K562 (cell line): ENCODE data around the gene UNC93B1. TPM values are rescaled to one million over a fixed set of nuclear protein-coding genes. Genes with fewer than 3 reads are reported as not detected.
A peak's percentile ranks its signal among the peaks of the same experiment; 100 is the strongest.

Source experiments
- CHD2 ChIP-seq: IDR thresholded peaks from 2 replicates; pipeline ENCODE4 v1.6.1; 2011; ENCODE audit warnings: low read depth, low read length
- EGR1 ChIP-seq: fragments of 450-650 bp; conservative IDR thresholded peaks from 2 replicates; pipeline ENCODE4 v1.6.1; 2017; ENCODE audit warnings: mild to moderate bottlenecking
- ESRRB ChIP-seq: fragments of 250-450 bp; sonication (Bioruptor Pico); IDR thresholded peaks from 2 replicates; pipeline ENCODE4 v1.5.0; 2020; ENCODE audit warnings: mild to moderate bottlenecking, moderate library complexity, borderline replicate concordance
- KAT7 ChIP-seq: sonication (generic); formaldehyde crosslinking; IDR thresholded peaks from 2 replicates; pipeline ENCODE4 v1.8.0; 2022; ENCODE audit warnings: missing genetic modification reagents, mild to moderate bottlenecking, borderline replicate concordance
- MAZ ChIP-seq, 2 experiments: fragments of 450-650 bp in 1 of 2; sonication (generic) in 1 of 2; formaldehyde crosslinking; IDR thresholded peaks in 1 of 2; conservative IDR thresholded peaks in 1 of 2; 2 replicates each; pipeline versions ENCODE4 v1.4.0 to v1.5.0; 2020; ENCODE audit warnings: mild to moderate bottlenecking in 1 of 2, missing genetic modification reagents in 1 of 2
- PTBP1 ChIP-seq: fragments of 200-400 bp; formaldehyde crosslinking; IDR thresholded peaks from 2 replicates; pipeline ENCODE4 v1.6.1; 2017; ENCODE audit warnings: low read depth, low read length
- RCOR1 ChIP-seq, 2 experiments: IDR thresholded peaks; 2 replicates each; pipeline ENCODE4 v1.6.1; 2012; ENCODE audit warnings: low read depth in 2 of 2, low read length in 2 of 2, borderline replicate concordance in 1 of 2, improper control_type of control experiment in 1 of 2
- SREBF1 ChIP-seq: fragments of 150-350 bp; IDR thresholded peaks from 2 replicates; pipeline ENCODE4 v1.6.1; 2014; ENCODE audit warnings: antibody characterized with exemption, low read depth, low read length, borderline replicate concordance
- TFAM ChIP-seq: fragments of 250-450 bp; sonication (Bioruptor Pico); conservative IDR thresholded peaks from 2 replicates; pipeline ENCODE4 v1.5.0; 2021; ENCODE audit warnings: mild to moderate bottlenecking, moderate library complexity
- ZBED1 ChIP-seq: IDR thresholded peaks from 2 replicates; pipeline ENCODE4 v1.6.1; 2014
- ZNF740 ChIP-seq, 3 experiments: fragments of 200-800 bp in 1 of 3; sonication (Bioruptor generic) in 1 of 3; sonication (generic) in 1 of 3; formaldehyde crosslinking in 1 of 3; IDR thresholded peaks; 2 replicates each; pipeline versions ENCODE4 v1.6.1 to v1.8.0; 2016 to 2022; ENCODE audit warnings: mild to moderate bottlenecking in 2 of 3, missing compliant biosample characterization in 2 of 3, missing genetic modification characterization in 2 of 3, missing genetic modification reagents in 1 of 3
- polyA plus RNA-seq, 8 experiments: library from polyadenylated mRNA; depleted of rRNA in 4 of 8; stranded (reverse) in 5 of 8; unstranded in 3 of 8; fragments of >200 nt; fragmentation: Nextera tagmentation in 2 of 8; fragmentation: Illumina TruSeq in 1 of 8; extraction: Ambion mirVana in 2 of 8; extraction: Trizol in 1 of 8; gene quantifications; 2 replicates each; pipeline versions ENCODE4 v1.2.1 to v1.2.3, GENCODE V29; 2011 to 2014; ENCODE audit warnings: inconsistent platforms in 1 of 8, missing spikeins in 1 of 8
- total RNA-seq, 7 experiments: library from RNA; depleted of rRNA in 6 of 7; stranded (reverse); fragments of >200 nt in 6 of 7; fragmentation: Illumina TruSeq in 2 of 7; extraction: Trizol in 2 of 7; gene quantifications; 2 replicates each; pipeline versions ENCODE4 v1.2.1 to v1.2.3, GENCODE V29; 2011 to 2021; ENCODE audit warnings: low replicate concordance in 1 of 7
- TF ChIP-seq, protein P1 (sequence below): fragments of 450-650 bp; IDR thresholded peaks from 2 replicates; pipeline ENCODE4 v1.6.1; 2018; ENCODE audit not compliant: partially characterized antibody

UNC93B1 gene
- total and polyA plus RNA-seq, 9 of the 15 experiments (the other 6 are each of a cell fraction or from before 2014, with no cell fraction given) = 0.10 to 13.6 (median 6.5) TPM

- TF ChIP-seq KAT7 (CRISPR knock-in tag) = peak; percentile 78; the same call in 1 of the 2 replicates
- TF ChIP-seq CHD2 = no peak
- no peak for TF ChIP-seq TFAM
- TF ChIP-seq SREBF1 = no peak
- TF ChIP-seq MAZ (CRISPR knock-in tag; conservative IDR thresholded peaks at IDR 0.05 in 1 of 2, IDR thresholded peaks at IDR 0.05 in 1 of 2) = no peak
- TF ChIP-seq ZBED1 = no peak
- peak; percentile 69 for TF ChIP-seq EGR1
- TF ChIP-seq ESRRB (CRISPR knock-in tag) = no peak
- TF ChIP-seq ZNF740 (CRISPR knock-in tag; IDR thresholded peaks at IDR 0.05) = peak; percentile 52; the same call in 1 of the 2 replicates
- no peak for TF ChIP-seq ZNF740 (tag; IDR thresholded peaks at IDR 0.05)
- TF ChIP-seq, protein P1, sequence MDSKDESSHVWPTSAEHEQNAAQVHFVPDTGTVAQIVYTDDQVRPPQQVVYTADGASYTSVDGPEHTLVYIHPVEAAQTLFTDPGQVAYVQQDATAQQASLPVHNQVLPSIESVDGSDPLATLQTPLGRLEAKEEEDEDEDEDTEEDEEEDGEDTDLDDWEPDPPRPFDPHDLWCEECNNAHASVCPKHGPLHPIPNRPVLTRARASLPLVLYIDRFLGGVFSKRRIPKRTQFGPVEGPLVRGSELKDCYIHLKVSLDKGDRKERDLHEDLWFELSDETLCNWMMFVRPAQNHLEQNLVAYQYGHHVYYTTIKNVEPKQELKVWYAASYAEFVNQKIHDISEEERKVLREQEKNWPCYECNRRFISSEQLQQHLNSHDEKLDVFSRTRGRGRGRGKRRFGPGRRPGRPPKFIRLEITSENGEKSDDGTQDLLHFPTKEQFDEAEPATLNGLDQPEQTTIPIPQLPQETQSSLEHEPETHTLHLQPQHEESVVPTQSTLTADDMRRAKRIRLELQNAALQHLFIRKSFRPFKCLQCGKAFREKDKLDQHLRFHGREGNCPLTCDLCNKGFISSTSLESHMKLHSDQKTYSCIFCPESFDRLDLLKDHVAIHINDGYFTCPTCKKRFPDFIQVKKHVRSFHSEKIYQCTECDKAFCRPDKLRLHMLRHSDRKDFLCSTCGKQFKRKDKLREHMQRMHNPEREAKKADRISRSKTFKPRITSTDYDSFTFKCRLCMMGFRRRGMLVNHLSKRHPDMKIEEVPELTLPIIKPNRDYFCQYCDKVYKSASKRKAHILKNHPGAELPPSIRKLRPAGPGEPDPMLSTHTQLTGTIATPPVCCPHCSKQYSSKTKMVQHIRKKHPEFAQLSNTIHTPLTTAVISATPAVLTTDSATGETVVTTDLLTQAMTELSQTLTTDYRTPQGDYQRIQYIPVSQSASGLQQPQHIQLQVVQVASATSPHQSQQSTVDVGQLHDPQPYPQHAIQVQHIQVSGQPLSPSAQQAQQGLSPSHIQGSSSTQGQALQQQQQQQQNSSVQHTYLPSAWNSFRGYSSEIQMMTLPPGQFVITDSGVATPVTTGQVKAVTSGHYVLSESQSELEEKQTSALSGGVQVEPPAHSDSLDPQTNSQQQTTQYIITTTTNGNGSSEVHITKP = no peak
- TF ChIP-seq PTBP1 = no peak
- no peak for TF ChIP-seq RCOR1 (IDR thresholded peaks at IDR 0.05; ENCODE audit: borderline replicate concordance in 1 of 2, low read depth in 2 of 2, low read length in 2 of 2)
These were observed 38.5 kb upstream of the UNC93B1 start (continued) for GRCh38 chr11:68042219-68043028.
